ENCODE results near the gene FGF4.

FGF4 gene

GRCh38 chr11:69745201-69745600 lies 29.9 kb downstream of the FGF4 start:
- DNase-seq (ENCODE audit: insufficient read length, low spot score) (no peak), FAIRE-seq (no peak)
- TF ChIP-seq, protein P1, sequence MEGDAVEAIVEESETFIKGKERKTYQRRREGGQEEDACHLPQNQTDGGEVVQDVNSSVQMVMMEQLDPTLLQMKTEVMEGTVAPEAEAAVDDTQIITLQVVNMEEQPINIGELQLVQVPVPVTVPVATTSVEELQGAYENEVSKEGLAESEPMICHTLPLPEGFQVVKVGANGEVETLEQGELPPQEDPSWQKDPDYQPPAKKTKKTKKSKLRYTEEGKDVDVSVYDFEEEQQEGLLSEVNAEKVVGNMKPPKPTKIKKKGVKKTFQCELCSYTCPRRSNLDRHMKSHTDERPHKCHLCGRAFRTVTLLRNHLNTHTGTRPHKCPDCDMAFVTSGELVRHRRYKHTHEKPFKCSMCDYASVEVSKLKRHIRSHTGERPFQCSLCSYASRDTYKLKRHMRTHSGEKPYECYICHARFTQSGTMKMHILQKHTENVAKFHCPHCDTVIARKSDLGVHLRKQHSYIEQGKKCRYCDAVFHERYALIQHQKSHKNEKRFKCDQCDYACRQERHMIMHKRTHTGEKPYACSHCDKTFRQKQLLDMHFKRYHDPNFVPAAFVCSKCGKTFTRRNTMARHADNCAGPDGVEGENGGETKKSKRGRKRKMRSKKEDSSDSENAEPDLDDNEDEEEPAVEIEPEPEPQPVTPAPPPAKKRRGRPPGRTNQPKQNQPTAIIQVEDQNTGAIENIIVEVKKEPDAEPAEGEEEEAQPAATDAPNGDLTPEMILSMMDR (IDR thresholded peaks at IDR 0.05; ENCODE audit: insufficient read depth, missing control alignments) = no peak

- DNase-seq (ENCODE audit: insufficient read length, low spot score) (no peak), FAIRE-seq (no peak)
- TF ChIP-seq, protein P1 (IDR thresholded peaks at IDR 0.05; ENCODE audit: insufficient read depth, missing control alignments) = no peak
Measured at GRCh38 chr11:69744435-69744834, 30.7 kb downstream of the FGF4 start.

- FAIRE-seq (no peak), DNase-seq (ENCODE audit: insufficient read length, low spot score) (no peak)
- TF ChIP-seq, protein P1 (IDR thresholded peaks at IDR 0.05; ENCODE audit: insufficient read depth, missing control alignments) = no peak
Measured at GRCh38 chr11:69734841-69735240, 40.3 kb downstream of the FGF4 start.

DNA sequence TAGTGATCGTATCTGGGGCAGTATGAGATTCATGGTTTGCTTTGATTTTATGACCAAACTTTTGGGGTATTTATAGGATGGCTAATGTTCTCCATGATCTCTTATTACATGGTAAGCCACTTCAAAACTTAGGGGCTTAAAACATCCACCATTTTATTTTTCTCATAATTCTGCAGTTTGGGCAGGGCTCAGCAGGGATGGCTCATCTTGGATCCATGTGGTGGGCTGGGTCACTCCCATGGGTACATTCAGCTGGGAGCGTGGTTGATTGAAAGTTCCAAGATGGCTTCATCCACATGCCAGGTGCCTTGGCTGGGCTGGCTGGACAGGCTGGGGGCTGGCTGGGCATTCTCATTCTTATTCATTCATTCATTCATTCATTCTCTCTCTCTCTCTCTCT lies 40.8 kb downstream of the FGF4 start:
- FAIRE-seq = no peak

GRCh38 chr11:69732910-69733309 lies 42.2 kb downstream of the FGF4 start:
- FAIRE-seq (no peak), DNase-seq (ENCODE audit: insufficient read length, low spot score) (no peak)
- TF ChIP-seq, protein P1 (IDR thresholded peaks at IDR 0.05; ENCODE audit: insufficient read depth, missing control alignments) = no peak

More for the DNA sequence above, 40.8 kb downstream of the FGF4 start:
- TF ChIP-seq, protein P1 (IDR thresholded peaks at IDR 0.05; ENCODE audit: insufficient read depth, missing control alignments) = no peak
- no peak for DNase-seq (ENCODE audit: insufficient read length, low spot score)

GRCh38 chr11:69731110-69731509 lies 44.0 kb downstream of the FGF4 start:
- TF ChIP-seq, protein P1 (IDR thresholded peaks at IDR 0.05; ENCODE audit: insufficient read depth, missing control alignments) = no peak
- DNase-seq (ENCODE audit: insufficient read length, low spot score) = no peak
- no peak for FAIRE-seq

GRCh38 chr11:69730500-69730899 lies 44.6 kb downstream of the FGF4 start:
- DNase-seq (ENCODE audit: insufficient read length, low spot score) = no peak
- FAIRE-seq = no peak
- TF ChIP-seq, protein P1 (IDR thresholded peaks at IDR 0.05; ENCODE audit: insufficient read depth, missing control alignments) = no peak
